Heart left ventricle (tissue), 16 donors: ENCODE data around the gene VIP. TPM values are rescaled to one million over a fixed set of nuclear protein-coding genes. Genes with fewer than 3 reads are reported as not detected.

Experiments used
- ATAC-seq, 4 donors: fragments of 200-7000 bp; cut with Tn5 transposase; one replicate each; pipeline ENCODE4 v1.9.1; 2020 to 2022; ENCODE audit warnings: moderate library complexity in 4 of 4, mild to moderate bottlenecking in 3 of 4, moderate number of reproducible peaks in 1 of 4
- DNase-seq, 5 donors: peaks; one replicate each; pipeline ENCODE4 v3.0.0-alpha.2; 2020
- H3K27ac ChIP-seq, 12 donors: fragments of 200-600 bp; sonication (generic) in 4 of 12; one replicate each; pipeline versions ENCODE4 v1.5.0 to v1.8.0; 2016 to 2022; ENCODE audit warnings: mild to moderate bottlenecking in 2 of 12
- H3K27me3 ChIP-seq, 9 donors: fragments of 200-600 bp; sonication (generic) in 2 of 9; one replicate each; pipeline versions ENCODE4 v1.5.1 to v1.8.0; 2016 to 2022; ENCODE audit warnings: mild to moderate bottlenecking in 3 of 9
- H3K36me3 ChIP-seq, 9 donors: fragments of 200-600 bp; sonication (generic) in 2 of 9; one replicate each; pipeline versions ENCODE4 v1.5.0 to v1.8.0; 2018 to 2022; ENCODE audit warnings: mild to moderate bottlenecking in 2 of 9
- H3K4me1 ChIP-seq, 12 donors: fragments of 200-600 bp; sonication (generic) in 4 of 12; one replicate each; pipeline versions ENCODE4 v1.5.0 to v1.8.0; 2016 to 2022; ENCODE audit warnings: mild to moderate bottlenecking in 3 of 12
- H3K4me3 ChIP-seq, 12 donors: fragments of 200-600 bp; sonication (generic) in 4 of 12; one replicate each; pipeline versions ENCODE4 v1.5.0 to v1.8.0; 2017 to 2022; ENCODE audit warnings: mild to moderate bottlenecking in 9 of 12, moderate library complexity in 4 of 12
- H3K9me3 ChIP-seq, 12 donors: fragments of 200-600 bp; sonication (generic) in 4 of 12; one replicate each; pipeline versions ENCODE4 v1.5.0 to v1.8.0; 2016 to 2022; ENCODE audit warnings: mild to moderate bottlenecking in 1 of 12
- CTCF ChIP-seq, 12 donors: fragments of 200-600 bp; sonication (generic) in 4 of 12; IDR thresholded peaks; one replicate each; pipeline versions ENCODE4 v1.5.0 to v1.8.0; 2018 to 2022; ENCODE audit warnings: antibody characterized with exemption in 12 of 12, mild to moderate bottlenecking in 5 of 12
- POLR2A ChIP-seq, 2 donors: fragments of 450-650 bp; IDR thresholded peaks; one replicate each; pipeline ENCODE4 v1.6.1; 2017; ENCODE audit warnings: antibody characterized with exemption in 2 of 2, mild to moderate bottlenecking in 2 of 2, moderate library complexity in 2 of 2
- WGBS, 4 donors: extraction: QIAGEN DNeasy Blood & Tissue Kit in 2 of 4; methylation state at CpG; one replicate each; pipeline versions ENCODE4 v1.1.5 to v1.1.7; 2013 to 2018; 5-methylcytosine and 5-hydroxymethylcytosine counted together
- intact Hi-C, 10 donors: fragments of 100-400 bp; cut with DNase I; formaldehyde crosslinking; loops; one replicate each; pipeline versions ENCODE4 v1.11.1 to v1.14.2; 2022
- polyA plus RNA-seq, 2 donors: library from polyadenylated mRNA; stranded (reverse); fragments of 200-250 nt; gene quantifications; one replicate each; pipeline ENCODE4 v1.2.3, GENCODE V29; 2013
- total RNA-seq, 9 donors: library from RNA; depleted of rRNA in 2 of 9; stranded (reverse); fragments of >200 nt in 2 of 9; fragmentation: NEBNext Ultra II Directional in 3 of 9; extraction: Animal tissue kit (Norgen Biotek cat#: 25700) in 3 of 9; gene quantifications; one replicate each; pipeline versions ENCODE4 v1.1.0 to v1.2.4, GENCODE V29; 2016 to 2023
- donor health status: ischemic (EF 13 %, LVEDD 7.1; RV severe dilation, severe dysfunction).
- donor health status: healthy with polysubstance abuse.
- donor health status: DM: no; HTN: yes; CAD: no.
- donor health status: DM: no; HTN: no; CAD: no.
- donor health status: ischemic (EF 25% LVEDD 6.9; RV normal size, moderate dysfunction).
- donor health status: ischemic (EF 25% LVEDD 5.7; RV mildly dilated, moderate dysfunction).
- donor health status: healthy.
- donor health status: DM: yes; HTN: yes; CAD: no.
- donor health status: ischemic (EF 35%, LVEDD 5.7; RV mildly dilated, moderate dysfunction).
- donor health status: nonischemic (EF 11% LVEDD 7.7; RV severe dilation, severe dysfunction).
- donor health status: DM: yes; HTN: yes; CAD: no.
- donor health status: PGD.
- donor health status: ischemic (EF 29% LVEDD 5.4; RV normal size, mild dysfunction).
- donor health status: nonischemic (EF 23%, LVEDD 6.1; RV moderate dilation, normal function).

The VIP gene
- total and polyA plus RNA-seq, 11 donors, result 0.29 to 3.9 (median 0.46) TPM; not detected in 3

DNA sequence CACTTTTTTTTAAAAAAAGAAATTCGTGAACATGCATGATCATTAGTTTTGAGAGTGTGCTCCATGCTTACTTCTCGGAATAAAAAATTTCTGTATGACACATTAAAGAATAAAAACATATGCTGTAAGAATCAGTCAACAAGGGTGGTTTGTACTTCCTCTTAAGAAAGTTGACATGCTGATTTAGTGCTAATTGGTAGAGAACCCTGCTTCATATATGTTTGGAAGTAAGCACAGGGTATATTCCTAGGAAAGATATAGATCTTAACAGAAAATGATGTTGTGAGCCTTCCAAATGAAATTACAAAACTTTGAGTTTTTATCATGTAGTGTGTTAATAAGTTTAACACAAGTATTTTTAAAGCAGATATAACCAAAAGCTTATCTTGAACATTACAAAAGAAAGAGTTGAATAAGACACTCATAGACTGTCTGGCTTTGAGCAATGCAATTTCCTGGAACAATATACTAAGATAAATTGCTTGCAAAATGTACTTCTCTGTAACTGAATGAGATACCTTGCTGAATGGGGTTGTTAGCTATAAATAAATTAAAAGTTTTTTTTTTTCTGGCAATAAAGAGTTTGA, 13.8 kb upstream of the VIP start:
- H3K27me3 ChIP-seq, result no peaks in the 10 kb centered on the region
- no peaks in the 10 kb centered on the region for H3K4me1 ChIP-seq
- DNase-seq (no peak), ATAC-seq (no peak)
- no peak overlapping the region for H3K27ac ChIP-seq
- no peaks in the 10 kb centered on the region for H3K36me3 ChIP-seq
- TF ChIP-seq POLR2A (IDR thresholded peaks at IDR 0.05), result no peak
- no peak for TF ChIP-seq CTCF (IDR thresholded peaks at IDR 0.05)
- no peak overlapping the region for H3K4me3 ChIP-seq
- H3K9me3 ChIP-seq, result peaks cover 0 to 14% (median 0%) of the 10 kb centered on the region in 12 donors
- intact Hi-C loops, result no loop called here
- WGBS, 4 donors, result 79 to 80% (median 80%) methylated on average over 2 of the region's 2 CpGs

DNA sequence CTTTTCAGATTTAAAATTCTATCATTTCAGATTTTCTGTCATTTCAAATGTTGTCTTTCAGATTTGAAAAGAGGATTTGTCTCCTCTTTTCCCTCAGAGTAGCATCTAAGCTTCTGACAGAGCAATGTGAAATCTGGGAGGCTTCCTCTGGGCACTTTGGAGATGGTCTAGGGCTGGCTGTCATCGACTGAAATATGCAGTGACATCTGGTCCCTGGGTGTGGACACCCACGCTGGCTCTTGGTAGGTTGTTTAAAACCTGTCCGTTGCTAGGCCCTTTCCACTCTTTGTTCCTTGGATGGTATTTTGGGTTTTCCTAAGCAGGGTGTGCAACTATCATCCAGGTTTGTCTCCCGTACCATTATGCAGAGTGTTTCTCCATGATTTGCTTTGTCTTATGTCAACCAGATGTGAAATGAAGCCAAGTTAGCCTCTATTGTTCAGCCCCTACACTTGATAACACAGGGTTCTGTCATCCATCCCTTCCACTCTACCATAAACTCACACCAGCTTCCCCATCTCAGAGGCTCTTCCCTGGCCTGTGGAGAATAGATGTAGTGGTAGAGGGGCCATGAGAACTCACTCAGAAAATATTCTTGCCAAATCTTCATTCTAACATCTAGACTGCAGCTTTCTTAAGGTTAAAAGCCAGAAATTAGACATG, 5.0 kb upstream of the VIP start:
- no peaks in the 10 kb centered on the region for H3K27me3 ChIP-seq
- no peaks in the 10 kb centered on the region for H3K9me3 ChIP-seq
- no peak for ATAC-seq
- intact Hi-C loops, result loop anchor here in 2 of 10 donors (5.0 to 10.0 kb wide), 2 partner anchors 202 to 209 kb away; no protein-coding TSS in a partner anchor
- H3K4me1 ChIP-seq, result no peaks in the 10 kb centered on the region
- WGBS, 4 donors, result 69 to 85% (median 80%) methylated on average over 4 of the region's 4 CpGs
- no peak overlapping the region for H3K4me3 ChIP-seq
- H3K27ac ChIP-seq, result no peak overlapping the region
- no peaks in the 10 kb centered on the region for H3K36me3 ChIP-seq
- TF ChIP-seq POLR2A (IDR thresholded peaks at IDR 0.05) (no peak), CTCF (IDR thresholded peaks at IDR 0.05) (no peak)
- no peak for DNase-seq

- TF ChIP-seq POLR2A (IDR thresholded peaks at IDR 0.05) (no peak), CTCF (IDR thresholded peaks at IDR 0.05) (no peak)
- intact Hi-C loops, result loop anchor here in 2 of 10 donors (5.0 to 10.0 kb wide), 2 partner anchors 201 to 209 kb away; no protein-coding TSS in a partner anchor
- DNase-seq (no peak), ATAC-seq (no peak)
- no peaks in the 10 kb centered on the region for H3K36me3 ChIP-seq
- H3K27ac ChIP-seq, result no peak overlapping the region
- H3K4me1 ChIP-seq, result no peaks in the 10 kb centered on the region
- no peaks in the 10 kb centered on the region for H3K9me3 ChIP-seq
- H3K27me3 ChIP-seq, result no peaks in the 10 kb centered on the region
- no peak overlapping the region for H3K4me3 ChIP-seq
- WGBS, 4 donors, result 64 to 86% (median 73%) methylated on average over 2 of the region's 2 CpGs
These were observed 4.4 kb upstream of the VIP start for GRCh38 chr6:152746172-152746553.

GRCh38 chr6:152748843-152749242, 1.8 kb upstream of the VIP start:
- Histone ChIP-seq H3K27ac (no peak overlapping the region), H3K9me3 (no peaks in the 10 kb centered on the region), H3K4me3 (no peak overlapping the region), H3K4me1 (no peaks in the 10 kb centered on the region), H3K27me3 (no peaks in the 10 kb centered on the region), H3K36me3 (no peaks in the 10 kb centered on the region)
- ATAC-seq (no peak), DNase-seq (no peak)
- intact Hi-C loops, result loop anchor here in 2 of 10 donors (5.0 to 10.0 kb wide), 2 partner anchors 198 to 206 kb away; no protein-coding TSS in a partner anchor
- WGBS, 4 donors, result 40 to 59% (median 45%) methylated on average over 1 of the region's 1 CpG
- TF ChIP-seq POLR2A (IDR thresholded peaks at IDR 0.05), result no peak
- TF ChIP-seq CTCF (IDR thresholded peaks at IDR 0.05), result peak in 5 of 12 donors; percentile 9 to 30 (median 18)
